Neural cell (in vitro differentiated cells): Measurements from ENCODE around the gene DPH6.
"Not testable (repeated sequence)": the region's sequence is repeated elsewhere in the genome, so short reads cannot be mapped to it uniquely, and the experiment has no call there.

Source experiments
- EZH2 ChIP-seq: fragments of 200-600, 300-800 bp; shearing (Covaris generic), sonication (generic); IDR thresholded peaks from 2 replicates; pipeline ENCODE4 v1.6.1; 2014; ENCODE audit warnings: antibody characterized with exemption, low read length, borderline replicate concordance, mild to moderate bottlenecking; ENCODE audit not compliant: insufficient read depth, poor library complexity, severe bottlenecking
- POLR2AphosphoS5 ChIP-seq: IDR thresholded peaks from 2 replicates; pipeline ENCODE4 v1.6.1; 2012
- RAD21 ChIP-seq: fragments of 450-650 bp; conservative IDR thresholded peaks from 2 replicates; pipeline ENCODE4 v1.6.1; 2014; ENCODE audit warnings: antibody characterized with exemption, mild to moderate bottlenecking, moderate library complexity
- TAF1 ChIP-seq: IDR thresholded peaks from 2 replicates; pipeline ENCODE4 v1.6.1; 2012; ENCODE audit warnings: low read depth
- TF ChIP-seq, protein P1 (sequence below): fragments of 450-650 bp; IDR thresholded peaks from 2 replicates; pipeline ENCODE4 v1.5.1; 2014; ENCODE audit warnings: antibody characterized with exemption, mild to moderate bottlenecking, moderate library complexity; ENCODE audit not compliant: poor library complexity, severe bottlenecking

DNA sequence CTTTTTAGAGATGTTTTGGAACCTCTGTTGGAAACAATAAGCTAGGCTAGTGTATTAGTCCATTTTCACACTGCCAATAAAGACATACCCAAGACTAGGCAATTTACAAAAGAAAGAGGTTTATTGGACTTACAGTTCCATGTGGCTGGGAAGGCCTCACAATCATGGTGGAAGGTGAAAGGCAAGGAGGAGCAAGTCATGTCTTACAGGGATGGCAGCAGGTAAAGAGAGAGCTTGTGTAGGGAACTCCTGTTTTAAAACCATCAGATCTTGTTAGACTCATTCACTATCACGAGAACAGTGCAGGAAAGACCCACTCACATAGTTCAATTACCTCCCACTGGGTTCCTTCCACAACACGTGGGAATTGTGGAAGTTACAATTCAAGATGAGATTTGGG, 46.0 kb upstream of the DPH6 start:
- TF ChIP-seq, protein P1, sequence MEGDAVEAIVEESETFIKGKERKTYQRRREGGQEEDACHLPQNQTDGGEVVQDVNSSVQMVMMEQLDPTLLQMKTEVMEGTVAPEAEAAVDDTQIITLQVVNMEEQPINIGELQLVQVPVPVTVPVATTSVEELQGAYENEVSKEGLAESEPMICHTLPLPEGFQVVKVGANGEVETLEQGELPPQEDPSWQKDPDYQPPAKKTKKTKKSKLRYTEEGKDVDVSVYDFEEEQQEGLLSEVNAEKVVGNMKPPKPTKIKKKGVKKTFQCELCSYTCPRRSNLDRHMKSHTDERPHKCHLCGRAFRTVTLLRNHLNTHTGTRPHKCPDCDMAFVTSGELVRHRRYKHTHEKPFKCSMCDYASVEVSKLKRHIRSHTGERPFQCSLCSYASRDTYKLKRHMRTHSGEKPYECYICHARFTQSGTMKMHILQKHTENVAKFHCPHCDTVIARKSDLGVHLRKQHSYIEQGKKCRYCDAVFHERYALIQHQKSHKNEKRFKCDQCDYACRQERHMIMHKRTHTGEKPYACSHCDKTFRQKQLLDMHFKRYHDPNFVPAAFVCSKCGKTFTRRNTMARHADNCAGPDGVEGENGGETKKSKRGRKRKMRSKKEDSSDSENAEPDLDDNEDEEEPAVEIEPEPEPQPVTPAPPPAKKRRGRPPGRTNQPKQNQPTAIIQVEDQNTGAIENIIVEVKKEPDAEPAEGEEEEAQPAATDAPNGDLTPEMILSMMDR: not testable (repeated sequence)
- TF ChIP-seq EZH2, TAF1, POLR2AphosphoS5, RAD21: not testable (repeated sequence)
